Calu3 (cell line): ENCODE results near the gene NPHP1. TPM values are rescaled to one million over a fixed set of nuclear protein-coding genes. Genes with fewer than 3 reads are reported as not detected.
A peak's percentile ranks its signal among the peaks of the same experiment; 100 is the strongest.

ENCODE experiments used
- BruUV-seq: library from RNA; stranded (reverse); fragments of 400-500 nt; replicated peaks from 2 replicates; lab custom pipeline; 2021; lab: Mats Ljungman, UMichigan
- CTCF ChIA-PET: fragments of 300-600 bp; sonication (Branson Sonifier 250); formaldehyde crosslinking; loops from one replicate; lab custom pipeline; 2022; ENCODE audit warnings: antibody characterized with exemption; lab: Charles Lee
- DNase-seq: peaks from one replicate; pipeline ENCODE4 v3.0.0; 2022
- H3K27ac Mint-ChIP-seq: one replicate; pipeline ENCODE4 v1.8.0; 2022; ENCODE audit warnings: mixed read lengths; ENCODE audit not compliant: unreplicated experiment
- H3K27me3 Mint-ChIP-seq: one replicate; pipeline ENCODE4 v1.8.0; 2022; ENCODE audit warnings: mixed read lengths; ENCODE audit not compliant: unreplicated experiment
- H3K36me3 Mint-ChIP-seq: one replicate; pipeline ENCODE4 v1.8.0; 2022; ENCODE audit warnings: mild to moderate bottlenecking, moderate library complexity, mixed read lengths; ENCODE audit not compliant: insufficient read depth, unreplicated experiment
- H3K4me1 Mint-ChIP-seq: one replicate; pipeline ENCODE4 v1.8.0; 2022; ENCODE audit warnings: mild to moderate bottlenecking, low read depth, mixed read lengths; ENCODE audit not compliant: unreplicated experiment
- H3K4me3 Mint-ChIP-seq: one replicate; pipeline ENCODE4 v1.8.0; 2022; ENCODE audit warnings: mild to moderate bottlenecking, low read depth, moderate library complexity, mixed read lengths; ENCODE audit not compliant: unreplicated experiment
- H3K9me3 Mint-ChIP-seq: one replicate; pipeline ENCODE4 v1.8.0; 2022; ENCODE audit warnings: low read depth, mixed read lengths; ENCODE audit not compliant: unreplicated experiment
- intact Hi-C: fragments of 100-400 bp; cut with micrococcal nuclease; formaldehyde crosslinking; loops from one replicate; pipeline ENCODE4 v1.10.0; 2022; ENCODE audit not compliant: unreplicated experiment
- total RNA-seq: library from RNA; stranded (reverse); gene quantifications from 2 replicates; pipeline ENCODE4 v1.2.3, GENCODE V29; 2022
- TF ChIP-seq, protein P1 (sequence below): fragments of 200-600 bp; IDR thresholded peaks from one replicate; pipeline ENCODE4 v1.8.0; 2022; ENCODE audit warnings: antibody characterized with exemption; ENCODE audit not compliant: unreplicated experiment

NPHP1 gene
- total RNA-seq, 1 experiment from 2014 or later: 6.4 TPM

DNA sequence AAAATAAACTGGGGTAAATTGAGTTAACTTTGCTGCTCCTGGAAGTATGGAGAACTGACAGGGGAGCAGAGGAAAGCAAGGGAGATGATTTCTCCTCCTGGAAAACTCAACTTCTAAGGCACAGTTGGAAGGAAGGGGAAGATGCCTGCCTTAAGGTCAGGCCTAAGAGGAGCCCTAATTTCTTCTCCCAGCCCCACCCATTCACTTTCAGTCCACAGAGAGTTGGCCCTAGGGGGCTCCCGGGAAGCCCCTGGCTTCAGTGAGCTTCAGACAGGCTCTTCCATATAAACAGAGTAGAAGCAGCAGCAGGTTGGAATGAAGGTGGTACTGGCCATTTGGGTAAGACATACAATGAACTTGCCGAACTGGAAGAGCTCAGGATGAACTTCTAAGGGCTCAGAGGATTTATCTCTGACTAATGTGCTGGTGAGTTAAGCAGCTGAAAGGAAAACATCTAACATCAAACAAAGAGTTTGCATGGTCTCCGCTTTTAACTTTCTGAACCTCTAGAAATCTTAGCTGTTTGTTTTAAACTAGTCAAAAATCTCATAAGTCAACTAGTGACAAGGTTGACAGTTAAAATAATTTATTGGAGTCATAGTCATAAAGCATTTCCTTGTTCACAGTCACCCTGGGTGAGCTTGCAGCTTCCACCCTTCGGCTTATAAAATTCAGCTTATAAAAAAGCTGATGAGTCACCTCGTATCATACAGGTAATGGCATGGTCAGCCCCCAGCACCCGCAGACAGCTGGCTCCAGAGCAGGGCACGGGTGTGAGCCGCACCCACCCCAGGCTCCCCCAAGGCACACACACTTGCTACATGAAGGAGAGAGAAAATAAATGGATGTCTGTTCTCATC is 99.0 kb downstream of the NPHP1 start:
- TF ChIP-seq, protein P1, sequence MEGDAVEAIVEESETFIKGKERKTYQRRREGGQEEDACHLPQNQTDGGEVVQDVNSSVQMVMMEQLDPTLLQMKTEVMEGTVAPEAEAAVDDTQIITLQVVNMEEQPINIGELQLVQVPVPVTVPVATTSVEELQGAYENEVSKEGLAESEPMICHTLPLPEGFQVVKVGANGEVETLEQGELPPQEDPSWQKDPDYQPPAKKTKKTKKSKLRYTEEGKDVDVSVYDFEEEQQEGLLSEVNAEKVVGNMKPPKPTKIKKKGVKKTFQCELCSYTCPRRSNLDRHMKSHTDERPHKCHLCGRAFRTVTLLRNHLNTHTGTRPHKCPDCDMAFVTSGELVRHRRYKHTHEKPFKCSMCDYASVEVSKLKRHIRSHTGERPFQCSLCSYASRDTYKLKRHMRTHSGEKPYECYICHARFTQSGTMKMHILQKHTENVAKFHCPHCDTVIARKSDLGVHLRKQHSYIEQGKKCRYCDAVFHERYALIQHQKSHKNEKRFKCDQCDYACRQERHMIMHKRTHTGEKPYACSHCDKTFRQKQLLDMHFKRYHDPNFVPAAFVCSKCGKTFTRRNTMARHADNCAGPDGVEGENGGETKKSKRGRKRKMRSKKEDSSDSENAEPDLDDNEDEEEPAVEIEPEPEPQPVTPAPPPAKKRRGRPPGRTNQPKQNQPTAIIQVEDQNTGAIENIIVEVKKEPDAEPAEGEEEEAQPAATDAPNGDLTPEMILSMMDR: no peak
- CTCF ChIA-PET: interaction anchor here (3.5 kb wide), 1 partner anchor 10 kb away, joined by 34 read pairs; the partner anchor contains the start of gene MALL
- Mint-ChIP-seq H3K4me1 (peaks cover 95% of the 10 kb centered on the region), H3K4me3 (peak overlapping the region; percentile 48), H3K36me3 (peaks cover 33% of the 10 kb centered on the region), H3K27ac (peak overlapping the region; percentile 98), H3K27me3 (no peaks in the 10 kb centered on the region), H3K9me3 (no peaks in the 10 kb centered on the region)
- peak; percentile 84 for DNase-seq
- no TSS peak for BruUV-seq
- intact Hi-C loops: loop anchor here (2.0 kb wide), 1 partner anchor 51 kb away; no protein-coding TSS in a partner anchor

DNA sequence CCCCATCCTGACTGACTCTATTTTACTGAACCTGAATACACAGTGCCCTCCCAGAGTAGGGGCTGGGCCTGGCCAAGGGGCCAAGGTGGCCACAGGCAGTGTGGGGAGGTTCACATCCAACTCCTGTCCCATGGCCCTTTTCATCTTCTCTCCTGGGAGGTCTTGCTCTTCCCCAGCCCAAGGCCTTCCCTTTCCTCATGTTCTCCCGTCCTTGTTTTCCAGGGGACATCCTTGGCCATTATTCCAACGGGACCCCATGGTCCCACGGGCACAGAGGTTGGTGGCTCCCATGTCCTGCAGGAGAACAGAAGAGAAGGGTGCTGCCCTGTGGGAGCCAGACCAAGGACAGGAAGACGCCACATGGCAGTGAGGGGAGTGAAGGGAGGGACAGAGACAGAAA is 99.6 kb downstream of the NPHP1 start:
- no TSS peak for BruUV-seq
- TF ChIP-seq, protein P1: no peak
- DNase-seq: no peak
- CTCF ChIA-PET: interaction anchor here (3.5 kb wide), 1 partner anchor 11 kb away, joined by 34 read pairs; the partner anchor contains the start of gene MALL
- H3K9me3 Mint-ChIP-seq: no peaks in the 10 kb centered on the region
- H3K27ac Mint-ChIP-seq: peak overlapping the region; percentile 98
- H3K27me3 Mint-ChIP-seq: no peaks in the 10 kb centered on the region
- peaks cover 97% of the 10 kb centered on the region for H3K4me1 Mint-ChIP-seq
- peak overlapping the region; percentile 48 for H3K4me3 Mint-ChIP-seq
- intact Hi-C loops: no loop called here
- H3K36me3 Mint-ChIP-seq: peaks cover 33% of the 10 kb centered on the region

DNA sequence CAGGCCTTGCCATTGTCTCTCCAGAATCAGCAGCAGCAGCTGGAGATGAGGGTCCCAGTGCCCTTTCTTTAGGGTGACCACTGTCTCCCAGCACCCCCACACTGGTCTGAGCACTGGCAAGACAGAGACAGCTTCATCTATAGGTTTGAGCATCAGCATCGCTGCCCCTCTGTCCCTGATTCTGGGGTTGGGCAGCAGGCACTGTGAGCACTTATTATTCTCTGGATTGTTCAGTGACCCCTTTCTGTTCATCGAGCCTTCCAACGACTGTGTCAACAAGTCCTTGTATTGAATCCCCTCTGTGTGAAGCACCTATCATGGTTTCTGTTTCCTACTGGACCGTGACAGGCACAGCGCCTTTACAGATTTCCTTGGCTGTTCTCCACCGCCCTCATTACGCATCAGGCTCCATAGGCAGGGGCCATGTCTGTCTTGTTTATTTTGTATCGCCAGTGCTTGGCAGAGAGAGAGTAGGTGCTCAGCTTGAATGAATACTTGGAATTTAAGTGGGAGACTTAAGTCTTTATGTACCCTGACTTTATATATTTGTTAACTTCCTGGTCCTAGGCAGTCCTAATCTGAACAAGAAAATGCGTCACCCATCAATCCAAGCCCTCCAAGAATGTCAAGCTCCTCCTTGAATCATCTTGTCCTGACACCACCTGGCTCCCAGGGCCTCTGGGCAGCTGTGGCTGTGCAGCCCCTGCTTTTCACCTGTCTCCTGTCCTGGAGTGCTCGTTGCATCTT is 100.6 kb downstream of the NPHP1 start:
- BruUV-seq: no TSS peak
- intact Hi-C loops: no loop called here
- Mint-ChIP-seq H3K27me3 (no peaks in the 10 kb centered on the region), H3K4me3 (peak overlapping the region; percentile 48), H3K27ac (peak overlapping the region; percentile 98), H3K36me3 (peaks cover 33% of the 10 kb centered on the region), H3K4me1 (peaks cover 97% of the 10 kb centered on the region), H3K9me3 (no peaks in the 10 kb centered on the region)
- DNase-seq: no peak
- CTCF ChIA-PET: no interaction called here
- TF ChIP-seq, protein P1: no peak

DNA sequence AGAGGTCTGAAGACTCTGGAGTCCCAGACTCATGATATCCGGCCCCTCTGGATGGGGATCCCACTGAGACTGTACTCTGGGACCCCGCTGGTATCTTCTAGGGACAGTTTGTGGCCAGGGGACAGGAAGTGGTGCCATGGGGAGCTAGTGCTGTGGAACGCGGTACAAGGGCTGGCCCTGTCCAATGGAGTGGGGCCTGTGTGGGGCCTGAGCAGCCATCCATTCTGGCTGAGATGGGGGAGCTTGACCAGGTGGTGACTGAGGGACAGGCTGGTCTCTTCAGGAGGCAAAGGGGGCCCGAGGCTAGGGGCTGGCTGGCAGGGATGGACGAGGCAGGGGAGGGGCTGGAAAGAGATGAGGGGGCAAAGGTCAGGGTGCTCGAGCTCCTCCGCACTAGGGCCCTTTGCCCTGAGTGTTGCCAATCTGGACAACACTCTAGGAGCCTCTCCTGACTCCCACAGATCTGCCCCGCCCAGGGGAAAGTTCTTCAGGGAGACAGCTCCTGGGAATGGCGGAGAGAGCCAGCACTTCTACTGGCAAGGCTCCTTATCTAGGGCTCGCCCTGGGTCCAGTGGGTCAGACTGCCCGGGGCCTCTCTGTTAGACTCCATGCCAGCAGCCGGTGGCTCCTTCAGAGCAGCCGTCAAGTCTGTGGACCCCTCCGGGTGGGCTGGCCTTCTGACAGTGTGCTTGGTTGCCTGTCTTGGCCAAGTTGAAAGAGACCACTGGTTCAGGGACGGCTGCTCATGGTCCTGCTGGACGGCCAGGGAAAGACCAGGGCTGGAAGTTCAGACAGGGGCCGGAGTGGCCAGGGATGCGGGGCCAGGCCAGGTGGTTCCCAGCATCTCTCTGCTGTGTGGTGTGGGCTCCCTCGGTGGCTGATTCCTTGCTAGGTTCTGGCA is 101.5 kb downstream of the NPHP1 start:
- no TSS peak for BruUV-seq
- TF ChIP-seq, protein P1: no peak

More for the DNA sequence above, 101.5 kb downstream of the NPHP1 start:
- peak overlapping the region; percentile 100 for H3K27ac Mint-ChIP-seq
- H3K27me3 Mint-ChIP-seq: no peaks in the 10 kb centered on the region
- no peaks in the 10 kb centered on the region for H3K9me3 Mint-ChIP-seq
- H3K4me3 Mint-ChIP-seq: peak overlapping the region; percentile 60
- DNase-seq: no peak
- CTCF ChIA-PET: no interaction called here
- intact Hi-C loops: no loop called here
- peaks cover 33% of the 10 kb centered on the region for H3K36me3 Mint-ChIP-seq
- H3K4me1 Mint-ChIP-seq: peaks cover 97% of the 10 kb centered on the region
